GM12892 (cell line): ENCODE measurements around the gene TNFRSF1A.

ENCODE experiments used
- POLR2A ChIP-seq: IDR thresholded peaks from 2 replicates; pipeline ENCODE4 v1.6.1; 2011; ENCODE audit warnings: low read depth, low read length, control low read depth
- POLR2AphosphoS5 ChIP-seq: IDR thresholded peaks from 2 replicates; pipeline ENCODE4 v1.6.1; 2011; ENCODE audit warnings: low read depth, low read length, control low read depth

DNA sequence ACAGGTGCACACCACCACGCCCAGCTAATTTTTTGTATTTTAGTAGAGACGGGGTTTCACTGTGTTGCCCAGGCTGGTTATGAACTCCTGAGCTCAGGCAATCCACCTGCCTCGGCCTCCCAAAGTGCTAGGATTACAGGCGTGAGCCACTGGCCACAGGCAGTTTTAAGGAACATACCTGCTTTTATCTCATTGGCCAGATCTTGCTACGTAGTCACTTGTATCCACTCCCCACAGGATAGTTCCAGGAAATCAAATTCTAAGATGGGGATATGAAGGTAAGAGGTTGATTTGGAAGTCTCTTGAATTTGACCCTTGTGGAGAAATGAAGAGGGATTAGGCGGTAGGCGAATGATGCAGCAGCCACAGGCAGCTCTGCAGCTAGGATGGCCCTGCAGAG lies 40.2 kb downstream of the TNFRSF1A start:
- TF ChIP-seq POLR2A = no peak
- TF ChIP-seq POLR2AphosphoS5 = no peak
